ENCODE results near the gene CRTAP. TPM values are rescaled to one million over a fixed set of nuclear protein-coding genes. Genes with fewer than 3 reads are reported as not detected.

Gene CRTAP
- total and polyA plus RNA-seq, 5 donors, result 51.8 to 180 (median 148) TPM

- Histone ChIP-seq H3K9me3 (ENCODE audit: control insufficient read depth, low read length) (no peaks in the 10 kb centered on the region), H3K4me3 (ENCODE audit: low read length) (no peak overlapping the region), H3K4me1 (ENCODE audit: control insufficient read depth, insufficient read depth, low read length) (no peaks in the 10 kb centered on the region), H3K27me3 (ENCODE audit: control insufficient read depth, insufficient read depth) (no peaks in the 10 kb centered on the region), H3K27ac (ENCODE audit: low read length) (no peak overlapping the region)
- DNase-seq, result no peak
- intact Hi-C loops (cut with DNase I), result loop anchor here in 1 of 4 donors (10.0 kb wide), 1 partner anchor 85 kb away; no protein-coding TSS in a partner anchor
- no peak for ATAC-seq
- 34% methylated on average over 2 of the region's 2 CpGs for WGBS
Observed at GRCh38 chr3:33139996-33140395, 26.2 kb downstream of the CRTAP start.

GRCh38 chr3:33141006-33141405 lies 27.2 kb downstream of the CRTAP start:
- Histone ChIP-seq H3K4me3 (ENCODE audit: low read length) (no peak overlapping the region), H3K9me3 (ENCODE audit: control insufficient read depth, low read length) (no peaks in the 10 kb centered on the region), H3K27me3 (ENCODE audit: control insufficient read depth, insufficient read depth) (no peaks in the 10 kb centered on the region), H3K27ac (ENCODE audit: low read length) (no peak overlapping the region), H3K4me1 (ENCODE audit: control insufficient read depth, insufficient read depth, low read length) (no peaks in the 10 kb centered on the region)
- WGBS, result 83% methylated on average over 3 of the region's 3 CpGs
- DNase-seq (no peak), ATAC-seq (no peak)
- intact Hi-C loops (cut with DNase I), result no loop called here

- H3K27me3 ChIP-seq (ENCODE audit: control insufficient read depth, insufficient read depth), result no peaks in the 10 kb centered on the region
- peaks cover 3% of the 10 kb centered on the region for H3K4me1 ChIP-seq (ENCODE audit: control insufficient read depth, insufficient read depth, low read length)
- ATAC-seq (no peak), DNase-seq (no peak)
- 65% methylated on average over 1 of the region's 1 CpG for WGBS
- intact Hi-C loops (cut with DNase I), result no loop called here
- no peak overlapping the region for H3K27ac ChIP-seq (ENCODE audit: low read length)
- no peak overlapping the region for H3K4me3 ChIP-seq (ENCODE audit: low read length)
- no peaks in the 10 kb centered on the region for H3K9me3 ChIP-seq (ENCODE audit: control insufficient read depth, low read length)
Observed at GRCh38 chr3:33144433-33144832, 30.6 kb downstream of the CRTAP start.

- no peak overlapping the region for H3K4me3 ChIP-seq (ENCODE audit: low read length)
- intact Hi-C loops (cut with DNase I), result no loop called here
- H3K27ac ChIP-seq (ENCODE audit: low read length), result no peak overlapping the region
- ATAC-seq (no peak), DNase-seq (no peak)
- no peaks in the 10 kb centered on the region for H3K9me3 ChIP-seq (ENCODE audit: control insufficient read depth, low read length)
- 95% methylated on average over 16 of the region's 16 CpGs for WGBS
- H3K27me3 ChIP-seq (ENCODE audit: control insufficient read depth, insufficient read depth), result no peaks in the 10 kb centered on the region
- H3K4me1 ChIP-seq (ENCODE audit: control insufficient read depth, insufficient read depth, low read length), result peaks cover 3% of the 10 kb centered on the region
Observed at GRCh38 chr3:33145221-33145900, 31.5 kb downstream of the CRTAP start.

GRCh38 chr3:33145901-33146580 lies 32.2 kb downstream of the CRTAP start:
- 85% methylated on average over 9 of the region's 9 CpGs for WGBS
- DNase-seq, result no peak
- no peak overlapping the region for H3K4me3 ChIP-seq (ENCODE audit: low read length)
- peaks cover 3% of the 10 kb centered on the region for H3K4me1 ChIP-seq (ENCODE audit: control insufficient read depth, insufficient read depth, low read length)
- intact Hi-C loops (cut with DNase I), result no loop called here
- H3K27ac ChIP-seq (ENCODE audit: low read length), result no peak overlapping the region
- ATAC-seq, result no peak
- no peaks in the 10 kb centered on the region for H3K27me3 ChIP-seq (ENCODE audit: control insufficient read depth, insufficient read depth)
- no peaks in the 10 kb centered on the region for H3K9me3 ChIP-seq (ENCODE audit: control insufficient read depth, low read length)

GRCh38 chr3:33146791-33147445 lies 33.1 kb downstream of the CRTAP start:
- DNase-seq (no peak), ATAC-seq (peak in 1 of 2 donors; percentile 51)
- intact Hi-C loops (cut with DNase I), result no loop called here
- H3K27ac ChIP-seq (ENCODE audit: low read length), result no peak overlapping the region
- no peak overlapping the region for H3K4me3 ChIP-seq (ENCODE audit: low read length)
- peaks cover 3% of the 10 kb centered on the region for H3K4me1 ChIP-seq (ENCODE audit: control insufficient read depth, insufficient read depth, low read length)
- no peaks in the 10 kb centered on the region for H3K27me3 ChIP-seq (ENCODE audit: control insufficient read depth, insufficient read depth)
- WGBS, result 52% methylated on average over 8 of the region's 8 CpGs
- no peaks in the 10 kb centered on the region for H3K9me3 ChIP-seq (ENCODE audit: control insufficient read depth, low read length)

- 75% methylated on average over 6 of the region's 6 CpGs for WGBS
- DNase-seq (peak in 1 of 3 donors; percentile 55), ATAC-seq (no peak)
- Histone ChIP-seq H3K27me3 (ENCODE audit: control insufficient read depth, insufficient read depth) (no peaks in the 10 kb centered on the region), H3K4me1 (ENCODE audit: control insufficient read depth, insufficient read depth, low read length) (peaks cover 3% of the 10 kb centered on the region), H3K4me3 (ENCODE audit: low read length) (no peak overlapping the region), H3K9me3 (ENCODE audit: control insufficient read depth, low read length) (no peaks in the 10 kb centered on the region), H3K27ac (ENCODE audit: low read length) (no peak overlapping the region)
- intact Hi-C loops (cut with DNase I), result no loop called here
Observed at GRCh38 chr3:33149342-33149741, 35.5 kb downstream of the CRTAP start.

- WGBS, result 93% methylated on average over 19 of the region's 19 CpGs
- Histone ChIP-seq H3K27ac (ENCODE audit: low read length) (no peak overlapping the region), H3K4me1 (ENCODE audit: control insufficient read depth, insufficient read depth, low read length) (no peaks in the 10 kb centered on the region), H3K4me3 (ENCODE audit: low read length) (no peak overlapping the region), H3K9me3 (ENCODE audit: control insufficient read depth, low read length) (no peaks in the 10 kb centered on the region), H3K27me3 (ENCODE audit: control insufficient read depth, insufficient read depth) (no peaks in the 10 kb centered on the region)
- ATAC-seq (peak in 1 of 2 donors; percentile 26), DNase-seq (no peak)
- intact Hi-C loops (cut with DNase I), result no loop called here
Observed at GRCh38 chr3:33152363-33153360, 38.8 kb downstream of the CRTAP start.

- Histone ChIP-seq H3K9me3 (ENCODE audit: control insufficient read depth, low read length) (no peaks in the 10 kb centered on the region), H3K4me3 (ENCODE audit: low read length) (no peak overlapping the region), H3K27me3 (ENCODE audit: control insufficient read depth, insufficient read depth) (no peaks in the 10 kb centered on the region), H3K4me1 (ENCODE audit: control insufficient read depth, insufficient read depth, low read length) (peaks cover 2% of the 10 kb centered on the region), H3K27ac (ENCODE audit: low read length) (no peak overlapping the region)
- intact Hi-C loops (cut with DNase I), result no loop called here
- WGBS, result 86% methylated on average over 4 of the region's 4 CpGs
- DNase-seq (no peak), ATAC-seq (no peak)
Observed at GRCh38 chr3:33153782-33154181, 40.0 kb downstream of the CRTAP start.

- intact Hi-C loops (cut with DNase I), result no loop called here
- no peak overlapping the region for H3K27ac ChIP-seq (ENCODE audit: low read length)
- H3K27me3 ChIP-seq (ENCODE audit: control insufficient read depth, insufficient read depth), result no peaks in the 10 kb centered on the region
- ATAC-seq (no peak), DNase-seq (no peak)
- H3K4me1 ChIP-seq (ENCODE audit: control insufficient read depth, insufficient read depth, low read length), result peaks cover 2% of the 10 kb centered on the region
- no peak overlapping the region for H3K4me3 ChIP-seq (ENCODE audit: low read length)
- 64% methylated on average over 3 of the region's 3 CpGs for WGBS
- H3K9me3 ChIP-seq (ENCODE audit: control insufficient read depth, low read length), result no peaks in the 10 kb centered on the region
Observed at GRCh38 chr3:33155301-33155700, 41.5 kb downstream of the CRTAP start.
